ENCODE data around the gene ADRA2B. TPM values are rescaled to one million over a fixed set of nuclear protein-coding genes. Genes with fewer than 3 reads are reported as not detected.
"Not testable (repeated sequence)": the region's sequence is repeated elsewhere in the genome, so short reads cannot be mapped to it uniquely, and the experiment has no call there.

Gene ADRA2B
- total RNA-seq, 1 experiment from 2014 or later, result not detected

- H3K27ac Mint-ChIP-seq (ENCODE audit: unreplicated experiment), result no peak overlapping the region
Measured at GRCh38 chr2:96161898-96162297, 45.5 kb upstream of the ADRA2B start.

GRCh38 chr2:96160366-96160765, 44.0 kb upstream of the ADRA2B start:
- CTCF ChIA-PET; BruUV-seq (replicated peaks): not testable (repeated sequence)
- H3K27me3 Mint-ChIP-seq (ENCODE audit: unreplicated experiment), result peaks cover 61% of the 10 kb centered on the region

More at GRCh38 chr2:96161898-96162297, 45.5 kb upstream of the ADRA2B start:
- TF ChIP-seq CTCF (IDR thresholded peaks at IDR 0.05; ENCODE audit: unreplicated experiment), result no peak
- CTCF ChIA-PET, result no interaction called here
- Mint-ChIP-seq H3K4me3 (ENCODE audit: low read depth, unreplicated experiment) (no peak overlapping the region), H3K9me3 (ENCODE audit: low read depth, unreplicated experiment) (no peaks in the 10 kb centered on the region), H3K4me1 (ENCODE audit: low read depth, unreplicated experiment) (no peaks in the 10 kb centered on the region), H3K27me3 (ENCODE audit: unreplicated experiment) (peaks cover 54% of the 10 kb centered on the region), H3K36me3 (ENCODE audit: insufficient read depth, unreplicated experiment) (no peaks in the 10 kb centered on the region)
- intact Hi-C loops (cut with micrococcal nuclease; ENCODE audit: unreplicated experiment), result no loop called here
- BruUV-seq (replicated peaks), result no TSS peak
- no peak for DNase-seq

DNA sequence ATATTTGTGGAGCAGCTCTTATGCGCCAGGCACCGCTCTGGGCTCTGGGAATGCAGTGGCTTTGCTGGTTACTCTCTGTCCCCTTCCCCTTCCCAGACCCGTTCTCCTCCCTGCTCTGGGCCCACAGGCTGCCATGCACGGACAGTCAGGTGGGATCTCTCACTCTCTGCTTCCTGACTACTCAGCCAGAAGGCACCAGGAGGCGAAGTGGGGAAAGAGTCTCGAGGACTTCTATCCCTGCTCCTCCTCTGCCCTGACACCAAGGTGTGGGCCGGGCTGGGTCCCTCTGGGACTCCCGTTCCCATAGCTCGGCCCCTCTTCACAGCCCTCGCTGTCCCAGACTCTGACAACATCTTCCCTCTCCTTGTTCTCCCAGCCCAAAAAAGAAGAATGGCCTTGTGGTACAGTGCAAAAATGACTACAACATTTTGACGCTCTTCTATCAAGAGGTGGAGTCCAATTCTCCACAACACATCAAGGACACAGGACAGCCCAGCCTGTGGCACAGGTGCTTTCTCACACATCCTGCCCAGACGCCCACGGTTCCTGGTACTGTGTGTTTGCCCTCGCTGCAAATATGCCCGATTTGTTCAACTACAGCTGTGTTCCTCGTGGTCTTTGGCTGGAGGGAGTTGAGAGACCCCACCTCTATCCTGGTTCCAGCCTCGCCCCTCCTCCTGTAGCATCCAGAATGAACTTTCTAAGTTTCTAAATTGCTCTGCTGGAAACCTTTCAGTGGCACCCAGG, 42.9 kb upstream of the ADRA2B start:
- H3K27ac Mint-ChIP-seq (ENCODE audit: unreplicated experiment), result no peak overlapping the region
- CTCF ChIA-PET, result no interaction called here
- BruUV-seq (replicated peaks), result no TSS peak
- DNase-seq, result no peak
- H3K4me1 Mint-ChIP-seq (ENCODE audit: low read depth, unreplicated experiment), result no peaks in the 10 kb centered on the region
- no peak overlapping the region for H3K4me3 Mint-ChIP-seq (ENCODE audit: low read depth, unreplicated experiment)
- no peak for TF ChIP-seq CTCF (IDR thresholded peaks at IDR 0.05; ENCODE audit: unreplicated experiment)
- intact Hi-C loops (cut with micrococcal nuclease; ENCODE audit: unreplicated experiment), result no loop called here
- H3K9me3 Mint-ChIP-seq (ENCODE audit: low read depth, unreplicated experiment), result no peaks in the 10 kb centered on the region
- H3K36me3 Mint-ChIP-seq (ENCODE audit: insufficient read depth, unreplicated experiment), result no peaks in the 10 kb centered on the region
- peaks cover 72% of the 10 kb centered on the region for H3K27me3 Mint-ChIP-seq (ENCODE audit: unreplicated experiment)

More at GRCh38 chr2:96160366-96160765, 44.0 kb upstream of the ADRA2B start:
- H3K36me3 Mint-ChIP-seq (ENCODE audit: insufficient read depth, unreplicated experiment); H3K4me1 Mint-ChIP-seq (ENCODE audit: low read depth, unreplicated experiment); H3K9me3 Mint-ChIP-seq (ENCODE audit: low read depth, unreplicated experiment); DNase-seq; intact Hi-C loops (cut with micrococcal nuclease; ENCODE audit: unreplicated experiment); H3K4me3 Mint-ChIP-seq (ENCODE audit: low read depth, unreplicated experiment); H3K27ac Mint-ChIP-seq (ENCODE audit: unreplicated experiment): not testable (repeated sequence)

DNA sequence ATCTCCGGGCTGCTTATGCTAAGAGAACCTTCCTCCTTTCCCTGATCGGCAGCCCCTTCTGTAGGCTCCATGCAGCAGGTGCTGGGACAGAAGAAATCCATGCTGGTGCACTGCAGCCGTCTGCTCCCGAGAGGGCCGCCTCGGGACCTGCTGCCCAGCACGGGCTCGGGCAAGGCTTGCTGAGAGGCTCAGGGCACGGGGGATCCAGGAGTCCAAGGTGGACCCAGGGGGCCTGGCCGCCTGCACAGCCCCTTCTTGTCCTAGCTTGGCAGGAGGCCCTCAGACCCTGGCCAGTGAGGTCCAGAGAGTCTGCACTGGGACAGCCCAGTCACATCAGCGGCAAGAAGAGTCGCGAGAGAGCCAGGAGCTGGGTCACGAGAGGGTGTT, 42.2 kb upstream of the ADRA2B start:
- intact Hi-C loops (cut with micrococcal nuclease; ENCODE audit: unreplicated experiment), result no loop called here
- no TSS peak for BruUV-seq (replicated peaks)
- H3K27me3 Mint-ChIP-seq (ENCODE audit: unreplicated experiment), result peaks cover 73% of the 10 kb centered on the region

More for the DNA sequence above, 42.2 kb upstream of the ADRA2B start:
- CTCF ChIA-PET, result no interaction called here
- no peak overlapping the region for H3K4me3 Mint-ChIP-seq (ENCODE audit: low read depth, unreplicated experiment)
- H3K9me3 Mint-ChIP-seq (ENCODE audit: low read depth, unreplicated experiment), result no peaks in the 10 kb centered on the region
- no peak for TF ChIP-seq CTCF (IDR thresholded peaks at IDR 0.05; ENCODE audit: unreplicated experiment)
- H3K36me3 Mint-ChIP-seq (ENCODE audit: insufficient read depth, unreplicated experiment), result no peaks in the 10 kb centered on the region
- no peaks in the 10 kb centered on the region for H3K4me1 Mint-ChIP-seq (ENCODE audit: low read depth, unreplicated experiment)
- no peak for DNase-seq
- no peak overlapping the region for H3K27ac Mint-ChIP-seq (ENCODE audit: unreplicated experiment)

Measured in Calu3 (cell line).